HG03064 (cell line): ENCODE results near the gene SOX11.
"Not testable (repeated sequence)": the region's sequence is repeated elsewhere in the genome, so short reads cannot be mapped to it uniquely, and the experiment has no call there.

Experiments used
- ATAC-seq: cut with Tn5 transposase; IDR thresholded peaks from one replicate; pipeline ENCODE4 v1.9.1; 2021; ENCODE audit warnings: low read depth; ENCODE audit not compliant: unreplicated experiment

Gene SOX11

DNA sequence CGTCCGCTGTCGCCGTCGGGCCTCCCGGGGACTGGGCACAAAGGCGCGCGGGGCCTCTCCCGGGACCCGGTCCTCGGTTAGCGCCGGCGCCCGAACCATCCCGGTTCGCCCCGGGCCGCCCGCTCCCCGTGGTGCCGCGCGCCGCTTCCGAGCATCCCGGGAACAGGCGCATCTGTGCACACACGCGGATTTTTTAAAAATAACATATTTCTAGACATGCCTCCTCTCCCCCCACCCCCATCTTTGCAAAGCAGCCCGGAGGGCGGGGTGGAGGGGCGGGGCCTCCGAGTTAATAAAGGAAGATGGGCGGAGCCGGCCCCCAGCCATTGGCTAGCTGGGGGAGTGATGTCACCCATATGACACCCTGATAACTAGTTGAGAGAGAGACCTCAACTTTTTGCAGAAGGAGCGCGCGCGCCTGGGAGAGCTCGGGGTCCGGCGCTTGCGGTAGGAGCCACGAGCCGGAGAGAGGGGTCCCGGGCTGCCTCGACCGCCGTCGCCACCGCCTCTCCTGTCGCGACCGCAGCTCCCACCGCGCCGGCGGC is at the start of gene SOX11:
TSS of gene SOX11 (plus strand) at position 400 of the 545 bp plus-strand sequence. CDS start 338 bp downstream, outside the sequence.
- ATAC-seq: no peak

DNA sequence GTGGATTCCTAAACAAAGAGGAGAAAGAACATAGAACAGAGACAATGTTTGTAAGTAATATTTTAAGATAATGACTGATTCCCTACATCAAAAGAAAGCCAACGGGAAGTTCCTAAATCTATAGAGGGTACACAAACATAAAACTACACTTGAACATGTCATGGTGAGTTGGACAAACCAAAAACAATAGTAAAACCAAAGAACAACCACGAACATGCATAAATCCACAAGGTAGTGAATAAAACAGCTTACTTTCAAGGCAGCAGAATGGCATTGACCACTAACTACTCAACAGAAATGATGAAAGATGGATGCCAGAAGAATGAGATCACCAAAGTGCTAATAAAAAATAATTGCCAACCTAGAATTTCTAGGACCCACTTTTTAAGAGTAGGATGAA is 39.5 kb upstream of the SOX11 start:
- ATAC-seq: not testable (repeated sequence)

GRCh38 chr2:5653756-5654155 is 38.4 kb upstream of the SOX11 start:
- ATAC-seq: not testable (repeated sequence)

GRCh38 chr2:5657231-5657630 is 35.0 kb upstream of the SOX11 start:
- ATAC-seq: no peak

DNA sequence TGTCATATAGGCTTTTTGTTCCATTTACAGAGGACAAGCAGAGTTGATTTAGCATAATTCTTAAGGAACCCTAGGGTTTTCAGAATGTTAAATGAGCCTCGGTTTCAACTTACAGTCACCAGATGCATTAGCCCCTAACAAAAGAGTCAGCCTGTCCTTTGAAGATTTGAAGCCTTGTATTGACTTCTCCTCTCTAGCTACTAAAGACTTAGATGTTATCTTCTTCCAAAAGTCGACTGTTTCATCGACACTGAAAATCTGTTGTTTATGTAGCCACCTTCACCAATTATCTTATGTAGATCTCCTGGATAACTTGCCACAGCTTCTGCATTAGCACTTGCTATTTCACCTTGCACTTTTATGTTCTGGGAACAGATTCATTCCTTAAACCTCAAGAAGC is 31.6 kb upstream of the SOX11 start:
- ATAC-seq: no peak

- ATAC-seq: no peak
Measured at GRCh38 chr2:5661362-5661761, 30.8 kb upstream of the SOX11 start.

- no peak for ATAC-seq
Measured at GRCh38 chr2:5664278-5664681, 27.9 kb upstream of the SOX11 start.

GRCh38 chr2:5665066-5665465 is 27.1 kb upstream of the SOX11 start:
- ATAC-seq: no peak

DNA sequence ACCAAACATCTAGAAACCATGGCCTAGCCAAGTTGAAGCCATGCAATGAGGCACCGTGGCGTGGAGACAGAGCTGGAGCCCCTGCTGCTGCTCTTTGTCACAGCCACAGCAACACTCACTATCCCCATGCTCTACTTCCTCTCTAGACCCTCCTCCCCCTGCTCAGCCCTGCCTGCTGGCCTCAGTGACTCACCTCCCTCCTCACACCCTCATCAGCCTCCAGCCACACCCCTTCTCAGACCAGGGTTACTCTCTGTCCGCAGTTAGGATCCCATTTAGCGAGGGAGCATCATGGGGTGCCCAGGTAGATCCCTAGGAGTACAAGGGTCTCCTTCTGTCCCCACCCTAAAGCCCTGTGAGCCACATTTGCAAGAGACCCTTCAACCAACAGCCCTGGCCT is 25.4 kb upstream of the SOX11 start:
- ATAC-seq: no peak

- not testable (repeated sequence) for ATAC-seq
Measured at GRCh38 chr2:5667655-5668054, 24.5 kb upstream of the SOX11 start.

- ATAC-seq: no peak
Measured at GRCh38 chr2:5668682-5669250, 23.4 kb upstream of the SOX11 start.

DNA sequence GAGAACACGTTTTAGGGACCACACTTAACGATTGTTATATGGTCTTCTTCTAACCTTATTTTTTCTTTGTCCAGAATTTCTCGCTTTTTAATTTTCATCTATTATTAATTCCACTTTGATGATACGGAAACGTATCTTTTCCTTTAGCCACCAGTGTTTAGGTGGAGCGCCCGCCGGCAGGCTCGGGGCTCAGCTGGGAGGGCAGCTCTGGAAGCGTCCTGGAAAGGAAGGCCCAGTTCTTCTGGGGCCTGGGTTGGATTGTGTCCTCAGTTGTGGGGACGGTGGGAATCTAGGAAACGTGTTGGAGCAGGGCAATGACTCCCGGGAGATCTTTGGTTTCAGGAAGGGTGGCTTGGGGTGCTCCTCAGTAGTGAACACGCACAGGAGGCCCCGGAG is 19.4 kb upstream of the SOX11 start:
- ATAC-seq: no peak

- no peak for ATAC-seq
Measured at GRCh38 chr2:5673145-5674025, 18.8 kb upstream of the SOX11 start.

GRCh38 chr2:5674026-5674340 is 18.2 kb upstream of the SOX11 start:
- ATAC-seq: no peak

- no peak for ATAC-seq
Measured at GRCh38 chr2:5677133-5677532, 15.1 kb upstream of the SOX11 start.

GRCh38 chr2:5683471-5683870 is 8.7 kb upstream of the SOX11 start:
- no peak for ATAC-seq

GRCh38 chr2:5685225-5685624 is 7.0 kb upstream of the SOX11 start:
- no peak for ATAC-seq

DNA sequence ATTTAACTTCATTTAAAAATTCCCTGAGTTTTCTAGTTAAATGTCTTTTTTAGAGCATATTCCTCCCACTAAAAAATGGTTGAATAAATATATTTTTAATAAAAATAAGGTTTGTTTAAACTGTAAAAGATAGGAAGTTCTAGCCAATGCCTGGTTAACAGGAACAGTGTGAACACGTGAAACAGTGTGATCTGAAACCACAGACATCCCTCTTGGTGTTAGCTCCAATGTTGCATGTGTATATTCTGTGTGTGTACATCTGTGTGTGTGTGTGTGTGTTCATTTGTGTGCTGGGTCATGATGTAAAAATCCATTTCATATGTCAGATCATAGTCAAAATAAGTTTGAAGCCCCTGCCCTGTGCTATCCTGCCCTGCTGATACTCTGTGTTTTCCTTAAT is 6.1 kb upstream of the SOX11 start:
- ATAC-seq: no peak

- ATAC-seq: no peak
Measured at GRCh38 chr2:5686536-5686935, 5.6 kb upstream of the SOX11 start.

DNA sequence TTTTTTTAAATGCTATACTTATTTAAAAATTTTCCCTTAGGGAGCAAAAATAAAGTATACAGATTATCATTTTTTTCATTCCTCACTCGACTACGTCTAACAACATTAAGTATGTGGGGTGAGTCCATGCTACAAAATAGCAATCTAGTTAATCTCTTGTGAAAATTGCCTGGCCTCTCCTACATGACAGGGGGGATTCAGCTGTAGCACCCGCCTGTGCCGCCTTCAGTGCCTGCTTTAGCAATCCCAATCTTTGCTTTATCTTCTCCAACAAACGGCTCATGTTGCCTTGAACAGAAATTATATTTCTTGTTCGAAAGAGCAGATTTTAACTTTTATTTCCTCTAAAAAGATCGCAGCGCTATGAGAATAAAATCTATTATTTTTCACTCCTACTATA is 2.4 kb upstream of the SOX11 start:
- no peak for ATAC-seq

GRCh38 chr2:5690286-5690685 is 1.9 kb upstream of the SOX11 start:
- ATAC-seq: no peak

- no peak for ATAC-seq
Measured at GRCh38 chr2:5690718-5691220, 1.4 kb upstream of the SOX11 start.
